ENCODE measurements around the gene TANGO2.
A peak's percentile ranks its signal among the peaks of the same experiment; 100 is the strongest.

Gene TANGO2

DNA sequence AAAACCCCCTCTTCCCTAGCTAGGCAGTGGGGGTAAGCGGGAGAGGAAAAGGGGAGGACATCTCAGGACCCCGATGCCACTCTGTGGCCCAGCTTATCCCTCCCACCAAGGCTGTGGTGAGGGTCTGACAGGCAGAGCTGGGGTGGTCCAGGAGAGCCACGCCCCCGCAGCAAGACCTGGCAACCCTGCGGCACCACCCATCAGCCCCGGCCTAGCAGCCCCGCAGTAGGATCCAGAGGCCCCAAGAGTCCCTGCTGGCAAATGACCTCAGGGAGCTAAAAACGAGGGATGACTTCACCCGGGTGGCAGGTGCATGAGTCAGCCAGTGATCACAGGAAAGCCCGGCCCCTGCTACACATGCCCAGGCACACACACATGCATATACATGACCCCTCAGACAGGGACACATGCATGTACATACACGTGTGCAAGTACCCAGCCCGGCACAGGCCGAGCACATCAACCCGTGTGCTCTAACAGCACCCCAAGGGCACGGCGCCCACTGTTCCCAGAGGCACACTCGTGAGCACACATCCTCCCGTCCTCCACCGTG, 36.6 kb upstream of the TANGO2 start:
- DNase-seq = no peak

- DNase-seq = no peak
Observed at GRCh38 chr22:19984851-19985811, 35.8 kb upstream of the TANGO2 start.

GRCh38 chr22:19986011-19986409, 34.9 kb upstream of the TANGO2 start:
- DNase-seq = no peak

- DNase-seq = peak; percentile 81
Observed at GRCh38 chr22:19986410-19987341, 34.2 kb upstream of the TANGO2 start.

GRCh38 chr22:19987394-19988306, 33.3 kb upstream of the TANGO2 start:
- no peak for DNase-seq

DNA sequence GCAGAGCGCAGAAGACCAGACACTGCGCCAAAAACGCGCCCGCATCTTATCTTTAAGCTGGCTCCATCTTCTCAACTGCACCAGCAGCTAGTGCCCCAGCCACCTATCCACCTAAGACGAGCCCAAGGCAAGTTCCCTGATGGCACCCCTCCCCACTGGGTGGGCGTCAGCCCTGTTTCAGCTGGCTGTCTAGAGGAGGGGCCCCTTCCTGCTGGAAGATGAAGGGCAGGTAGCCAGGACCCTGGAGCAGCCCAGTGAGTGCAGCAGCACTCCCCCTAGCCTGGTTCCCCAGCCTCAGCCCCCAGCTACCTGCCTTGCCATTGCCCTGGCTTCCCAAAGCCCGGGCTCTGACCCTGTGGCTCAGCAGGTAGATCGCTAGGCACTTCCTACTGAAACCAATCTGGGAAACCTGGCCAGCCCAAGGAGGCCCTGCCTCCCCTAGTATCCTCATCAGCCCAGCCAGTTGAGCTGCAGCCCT, 32.5 kb upstream of the TANGO2 start:
- DNase-seq = no peak

DNA sequence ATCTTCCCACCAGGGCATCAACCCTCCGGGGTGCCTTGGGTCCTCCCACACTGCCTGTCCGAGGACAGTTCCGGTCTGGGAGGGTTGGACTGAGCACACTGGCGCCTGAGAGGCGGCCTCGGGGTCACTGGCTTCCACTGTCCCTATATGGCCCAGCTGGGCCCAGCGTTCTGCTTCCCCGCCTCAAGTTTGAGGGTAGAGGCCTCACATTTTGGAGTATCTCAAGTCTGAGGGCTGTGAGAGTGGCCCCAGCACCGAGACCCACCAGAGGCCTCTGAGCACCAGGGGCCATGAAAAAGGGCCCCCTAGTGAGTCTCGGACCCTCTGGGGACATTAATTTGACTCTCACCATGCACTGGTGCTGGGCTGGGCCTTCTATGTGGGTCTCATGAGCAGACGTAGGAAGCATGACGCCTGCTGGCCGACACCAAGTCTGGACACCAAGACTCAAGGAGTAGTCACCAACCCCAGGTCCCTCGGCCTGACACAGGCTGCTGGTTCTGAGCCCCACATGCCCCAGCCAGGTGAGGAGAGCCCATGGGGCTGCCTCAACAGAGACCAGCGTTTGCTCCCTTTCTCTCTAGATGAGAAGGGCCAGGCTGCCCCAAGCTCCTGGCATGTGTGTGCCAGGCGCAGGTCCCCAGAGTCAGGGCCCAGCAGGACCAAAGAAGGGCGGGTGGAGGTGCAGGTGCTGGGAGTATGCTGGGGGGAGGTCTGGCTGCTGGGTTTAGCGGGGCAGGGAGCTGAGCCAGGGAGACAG, 31.8 kb upstream of the TANGO2 start:
- DNase-seq = no peak

GRCh38 chr22:19989725-19990067, 31.2 kb upstream of the TANGO2 start:
- no peak for DNase-seq

DNA sequence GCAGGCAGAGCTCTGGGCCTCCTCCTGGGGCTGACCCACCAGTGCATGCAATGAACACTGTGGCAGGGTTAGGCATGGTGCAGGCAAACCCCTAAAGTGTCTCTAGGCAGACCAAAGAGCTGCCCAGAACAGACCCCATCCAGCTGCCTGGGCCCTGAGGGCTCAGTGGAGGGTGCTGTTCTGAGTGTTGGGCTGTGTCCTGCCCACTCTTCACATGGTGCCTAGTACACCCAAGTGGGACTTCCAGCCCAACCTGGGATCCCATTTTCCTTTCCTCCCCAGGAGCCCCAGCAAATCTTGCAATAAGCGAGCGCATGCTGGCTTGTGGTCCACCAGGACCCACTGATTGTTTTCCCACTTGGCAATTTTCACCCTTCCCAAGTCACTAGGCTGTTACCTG, 30.7 kb upstream of the TANGO2 start:
- no peak for DNase-seq

- no peak for DNase-seq
Observed at GRCh38 chr22:19990609-19991394, 30.1 kb upstream of the TANGO2 start.

- no peak for DNase-seq
Observed at GRCh38 chr22:19991395-19991644, 29.6 kb upstream of the TANGO2 start.

GRCh38 chr22:19991645-19992451, 29.1 kb upstream of the TANGO2 start:
- no peak for DNase-seq

- no peak for DNase-seq
Observed at GRCh38 chr22:19992481-19992911, 28.4 kb upstream of the TANGO2 start.

- no peak for DNase-seq
Observed at GRCh38 chr22:19992921-19993355, 28.0 kb upstream of the TANGO2 start.

DNA sequence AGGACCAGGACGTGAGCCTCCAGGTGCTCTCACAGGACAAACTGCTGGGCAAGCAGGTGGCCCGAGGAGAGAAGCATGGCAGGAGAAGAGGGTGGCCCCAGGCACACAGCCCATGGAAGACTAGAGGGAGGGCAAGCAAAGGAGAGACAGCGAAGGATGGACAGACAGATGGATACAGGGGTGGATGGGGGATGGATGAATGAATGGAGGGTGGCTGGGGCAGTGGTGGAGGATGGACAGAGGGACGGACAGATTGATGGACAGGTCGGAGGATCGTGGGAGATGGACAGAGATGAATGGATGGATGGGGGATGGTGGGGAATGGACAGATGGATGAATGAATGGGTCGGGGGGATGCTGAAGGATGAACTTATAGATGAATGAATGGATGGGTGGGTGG, 27.0 kb upstream of the TANGO2 start:
- no peak for DNase-seq

- DNase-seq = no peak
Observed at GRCh38 chr22:19994851-19995610, 25.9 kb upstream of the TANGO2 start.

DNA sequence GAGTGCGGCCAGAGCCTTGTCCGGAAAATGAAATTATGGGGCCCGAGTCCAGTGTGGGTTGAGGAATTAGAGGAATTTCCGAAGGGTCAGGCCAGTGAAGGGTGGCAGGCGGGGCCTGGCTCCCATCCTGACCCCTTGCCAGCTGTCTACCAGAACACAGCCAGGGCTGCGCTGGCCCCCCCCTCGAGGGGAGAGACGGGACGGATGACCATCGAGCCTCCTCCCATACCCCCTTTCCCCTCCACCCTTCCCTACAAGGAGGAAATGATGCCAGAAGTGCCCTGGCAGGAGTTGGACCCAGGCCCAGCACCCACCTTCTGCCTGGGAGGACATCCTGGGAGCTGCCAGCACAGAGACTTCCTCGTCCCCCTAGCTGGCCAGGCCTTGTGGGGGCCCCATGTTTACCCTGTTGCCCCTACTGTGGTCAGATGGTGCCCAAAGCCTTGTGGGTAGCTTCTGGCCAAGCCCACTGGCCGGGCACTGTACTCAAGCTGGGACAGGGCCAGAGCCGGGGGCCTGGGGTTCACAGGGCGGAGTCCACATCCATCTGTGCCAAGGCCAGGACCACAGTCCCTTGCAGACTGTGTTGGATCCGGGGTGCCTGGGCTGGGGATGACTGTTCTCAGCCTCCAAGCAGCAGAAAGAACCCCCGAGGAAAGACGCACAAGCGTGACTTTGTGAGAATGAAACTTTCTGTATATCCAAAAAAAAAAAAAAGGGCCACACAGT, 25.1 kb upstream of the TANGO2 start:
- no peak for DNase-seq

DNA sequence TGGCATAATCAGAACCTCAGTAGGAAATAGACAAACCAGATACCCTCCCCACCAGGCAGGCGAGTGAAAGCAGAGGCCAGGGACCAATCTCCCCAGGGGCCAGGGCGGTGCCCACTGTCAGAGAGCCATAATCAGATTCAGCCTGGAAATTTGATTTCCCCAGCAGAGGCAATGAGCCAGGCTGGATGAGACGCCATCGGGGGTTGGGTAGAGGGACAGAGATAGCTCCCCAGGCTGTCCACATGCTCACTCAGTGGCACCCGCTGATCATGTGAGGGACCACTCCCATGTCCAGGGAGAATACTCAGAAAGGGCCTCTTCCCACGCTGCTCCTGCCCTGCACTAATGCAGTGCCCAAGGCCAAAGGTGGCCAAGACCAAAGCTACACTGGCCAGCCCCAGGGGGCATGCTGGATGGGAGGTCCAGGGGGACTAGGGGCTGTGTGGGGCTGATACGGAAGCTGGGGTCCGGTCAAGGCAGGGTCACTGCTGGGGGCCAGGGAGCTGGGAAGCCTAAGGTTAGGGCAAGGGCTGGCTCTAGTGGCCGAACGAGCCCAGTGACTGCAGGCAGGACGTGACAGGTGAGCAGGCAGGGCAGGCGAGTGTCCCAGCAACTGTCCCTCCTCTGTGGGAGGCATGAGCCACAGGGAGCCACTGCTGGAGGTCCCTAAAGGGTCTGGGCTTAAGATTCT, 24.1 kb upstream of the TANGO2 start:
- DNase-seq = no peak

Data from hematopoietic multipotent progenitor cell treated with erythropoietin and hydrocortisone succinate and interleukin-3 and kit ligand, for 6 days (in vitro differentiated cells).